Spleen (tissue), 7 donors: ENCODE data around the gene PERM1.

Experiments used
- POLR2A ChIP-seq, 3 donors: fragments of 450-650 bp; IDR thresholded peaks; one replicate each; pipeline ENCODE4 v1.5.1; 2017; ENCODE audit warnings: antibody characterized with exemption in 3 of 3, mild to moderate bottlenecking in 1 of 3
- POLR2AphosphoS5 ChIP-seq, 3 donors: sonication (generic); formaldehyde crosslinking; IDR thresholded peaks; one replicate each; pipeline ENCODE4 v1.5.1; 2017; ENCODE audit warnings: antibody characterized with exemption in 3 of 3
- TF ChIP-seq, protein P1 (sequence below), 11 experiments: fragments of 200-600 bp in 7 of 11; fragments of 450-650 bp in 4 of 11; sonication (generic) in 4 of 11; IDR thresholded peaks in 8 of 11; conservative IDR thresholded peaks in 3 of 11; 1 replicate in 7 of 11; 2 replicates in 4 of 11; pipeline versions ENCODE4 v1.4.0 to v1.8.0; 2016 to 2021; ENCODE audit warnings: antibody characterized with exemption in 11 of 11, inconsistent platforms in 4 of 11, mild to moderate bottlenecking in 1 of 11
- donor health status: DM: no; HTN: no; CAD: no; lungs with moderate emphysema.
- donor health status: DM: no; HTN: no; CAD: no.
- donor health status: DM: no; HTN: no; CAD: no.

DNA sequence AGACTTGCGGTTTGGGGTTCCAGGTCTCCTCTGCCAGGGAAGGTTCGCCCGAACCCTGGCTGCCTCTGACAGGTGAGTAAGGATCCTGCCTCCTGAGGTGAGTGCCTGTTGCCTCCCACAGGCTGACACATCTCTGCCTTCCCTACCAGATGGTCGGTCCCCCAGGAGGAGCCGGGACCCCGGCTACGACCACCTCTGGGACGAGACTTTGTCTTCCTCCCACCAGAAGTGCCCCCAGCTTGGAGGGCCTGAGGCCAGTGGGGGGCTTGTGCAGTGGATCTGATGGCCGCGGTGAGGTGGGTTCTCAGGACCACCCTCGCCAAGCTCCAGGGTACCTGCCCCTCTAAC, 7.6 kb downstream of the PERM1 start:
- TF ChIP-seq POLR2A (IDR thresholded peaks at IDR 0.05) (no peak), POLR2AphosphoS5 (IDR thresholded peaks at IDR 0.05) (no peak)
- TF ChIP-seq, protein P1, sequence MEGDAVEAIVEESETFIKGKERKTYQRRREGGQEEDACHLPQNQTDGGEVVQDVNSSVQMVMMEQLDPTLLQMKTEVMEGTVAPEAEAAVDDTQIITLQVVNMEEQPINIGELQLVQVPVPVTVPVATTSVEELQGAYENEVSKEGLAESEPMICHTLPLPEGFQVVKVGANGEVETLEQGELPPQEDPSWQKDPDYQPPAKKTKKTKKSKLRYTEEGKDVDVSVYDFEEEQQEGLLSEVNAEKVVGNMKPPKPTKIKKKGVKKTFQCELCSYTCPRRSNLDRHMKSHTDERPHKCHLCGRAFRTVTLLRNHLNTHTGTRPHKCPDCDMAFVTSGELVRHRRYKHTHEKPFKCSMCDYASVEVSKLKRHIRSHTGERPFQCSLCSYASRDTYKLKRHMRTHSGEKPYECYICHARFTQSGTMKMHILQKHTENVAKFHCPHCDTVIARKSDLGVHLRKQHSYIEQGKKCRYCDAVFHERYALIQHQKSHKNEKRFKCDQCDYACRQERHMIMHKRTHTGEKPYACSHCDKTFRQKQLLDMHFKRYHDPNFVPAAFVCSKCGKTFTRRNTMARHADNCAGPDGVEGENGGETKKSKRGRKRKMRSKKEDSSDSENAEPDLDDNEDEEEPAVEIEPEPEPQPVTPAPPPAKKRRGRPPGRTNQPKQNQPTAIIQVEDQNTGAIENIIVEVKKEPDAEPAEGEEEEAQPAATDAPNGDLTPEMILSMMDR (IDR thresholded peaks at IDR 0.05 in 8 of 11, conservative IDR thresholded peaks at IDR 0.05 in 3 of 11) = no peak
